Pancreas (tissue), 10 donors: ENCODE measurements around the gene AFF1. TPM values are rescaled to one million over a fixed set of nuclear protein-coding genes. Genes with fewer than 3 reads are reported as not detected.

Source experiments
- ATAC-seq, 4 donors: fragments of 200-7000 bp; cut with Tn5 transposase; one replicate each; pipeline versions ENCODE4 v1.8.0 to v1.9.1; 2020; ENCODE audit warnings: mild to moderate bottlenecking in 4 of 4, moderate library complexity in 4 of 4
- DNase-seq, 6 donors: peaks; one replicate each; pipeline ENCODE4 v3.0.0-alpha.2; 2020
- FAIRE-seq: peaks from 2 replicates; lab custom pipeline; 2012; peaks lifted over from hg19 to GRCh38; lab: Jason Lieb, UNC
- H3K27ac ChIP-seq, 4 donors: fragments of 200-600 bp; sonication (generic); 1 replicate in 3 of 4; 2 replicates in 1 of 4; pipeline versions ENCODE4 v1.5.0 to v1.8.0; 2020
- H3K27me3 ChIP-seq, 4 donors: fragments of 200-600 bp; one replicate each; pipeline ENCODE4 v1.8.0; 2021
- H3K36me3 ChIP-seq, 3 donors: fragments of 200-600 bp; sonication (generic) in 1 of 3; one replicate each; pipeline versions ENCODE4 v1.5.0 to v1.8.0; 2020 to 2021
- H3K4me1 ChIP-seq, 3 donors: fragments of 200-600 bp; one replicate each; pipeline ENCODE4 v1.8.0; 2021
- H3K4me3 ChIP-seq, 4 donors: fragments of 200-600 bp; sonication (generic) in 2 of 4; one replicate each; pipeline versions ENCODE4 v1.5.0 to v1.8.0; 2020 to 2021
- H3K9me3 ChIP-seq, 4 donors: fragments of 200-600 bp; one replicate each; pipeline ENCODE4 v1.8.0; 2021
- WGBS, 2 donors: extraction: QIAGEN DNeasy Blood & Tissue Kit; methylation state at CpG; one replicate each; pipeline ENCODE4 v1.1.7; 2013; 5-methylcytosine and 5-hydroxymethylcytosine counted together
- intact Hi-C, 3 donors: fragments of 100-400 bp; cut with DNase I; formaldehyde crosslinking; loops; one replicate each; pipeline versions ENCODE4 v1.11.1 to v1.14.2; 2022
- polyA plus RNA-seq, 2 donors: library from polyadenylated mRNA; stranded (reverse); fragments of 200-250 nt; gene quantifications; one replicate each; pipeline ENCODE4 v1.2.3, GENCODE V29; 2013
- total RNA-seq, 6 donors: library from RNA; stranded (reverse); fragmentation: NEBNext Ultra II Directional in 4 of 6; extraction: Animal tissue kit (Norgen Biotek cat#: 25700) in 4 of 6; gene quantifications; one replicate each; pipeline versions ENCODE4 v1.2.1 to v1.2.4, GENCODE V29; 2021 to 2023
- TF ChIP-seq, protein P1 (sequence below), 4 donors: fragments of 200-600 bp; sonication (generic) in 3 of 4; IDR thresholded peaks; one replicate each; pipeline versions ENCODE4 v1.5.0 to v1.8.0; 2021; ENCODE audit warnings: antibody characterized with exemption in 4 of 4
- donor health status: healthy with polysubstance abuse.
- donor health status: DM: no; HTN: no; CAD: no; lungs with moderate emphysema.
- donor health status: DM: no; HTN: no; CAD: no.
- donor health status: control.
- donor health status: control.
- donor health status: Bipolar disorder and iron deficiency.
- donor health status: DM: yes; HTN: yes; CAD: no.
- donor health status: DM: no; HTN: no; CAD: no.
- donor health status: DM: no; HTN: no; CAD: no.
- donor health status: DM: yes; HTN: yes; CAD: no.

AFF1 gene
- total and polyA plus RNA-seq, 8 donors: 11.8 to 62.0 (median 40.4) TPM

DNA sequence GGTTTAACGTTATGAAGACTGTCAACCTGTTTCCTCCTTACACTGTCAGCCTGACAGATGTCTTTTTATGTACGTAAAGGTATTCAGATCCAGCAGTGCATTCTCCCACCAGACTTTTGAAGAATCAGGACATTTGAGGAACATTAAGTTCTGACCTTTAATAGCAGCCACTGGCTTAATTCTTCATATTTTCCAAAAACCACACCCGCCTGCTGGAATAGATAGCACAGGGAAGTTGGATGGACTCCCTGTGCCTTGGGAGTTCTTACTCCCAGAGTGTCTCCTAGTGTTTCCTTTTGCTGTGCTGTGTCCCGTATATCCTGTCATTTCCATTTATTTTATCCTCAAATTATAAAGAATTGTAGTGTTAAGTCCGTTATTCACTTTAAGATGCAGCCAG, 94.5 kb downstream of the AFF1 start:
- no peak for DNase-seq
- Histone ChIP-seq H3K4me1 (peaks cover 25 to 90% (median 85%) of the 10 kb centered on the region in 3 donors), H3K4me3 (no peak overlapping the region), H3K27ac (peak overlapping the region in 1 of 4 donors; percentile 40), H3K36me3 (no peaks in the 10 kb centered on the region), H3K27me3 (no peaks in the 10 kb centered on the region), H3K9me3 (no peaks in the 10 kb centered on the region)
- TF ChIP-seq, protein P1, sequence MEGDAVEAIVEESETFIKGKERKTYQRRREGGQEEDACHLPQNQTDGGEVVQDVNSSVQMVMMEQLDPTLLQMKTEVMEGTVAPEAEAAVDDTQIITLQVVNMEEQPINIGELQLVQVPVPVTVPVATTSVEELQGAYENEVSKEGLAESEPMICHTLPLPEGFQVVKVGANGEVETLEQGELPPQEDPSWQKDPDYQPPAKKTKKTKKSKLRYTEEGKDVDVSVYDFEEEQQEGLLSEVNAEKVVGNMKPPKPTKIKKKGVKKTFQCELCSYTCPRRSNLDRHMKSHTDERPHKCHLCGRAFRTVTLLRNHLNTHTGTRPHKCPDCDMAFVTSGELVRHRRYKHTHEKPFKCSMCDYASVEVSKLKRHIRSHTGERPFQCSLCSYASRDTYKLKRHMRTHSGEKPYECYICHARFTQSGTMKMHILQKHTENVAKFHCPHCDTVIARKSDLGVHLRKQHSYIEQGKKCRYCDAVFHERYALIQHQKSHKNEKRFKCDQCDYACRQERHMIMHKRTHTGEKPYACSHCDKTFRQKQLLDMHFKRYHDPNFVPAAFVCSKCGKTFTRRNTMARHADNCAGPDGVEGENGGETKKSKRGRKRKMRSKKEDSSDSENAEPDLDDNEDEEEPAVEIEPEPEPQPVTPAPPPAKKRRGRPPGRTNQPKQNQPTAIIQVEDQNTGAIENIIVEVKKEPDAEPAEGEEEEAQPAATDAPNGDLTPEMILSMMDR (IDR thresholded peaks at IDR 0.05): no peak
- no peak for FAIRE-seq
- 53% methylated on average over 5 of the region's 5 CpGs for WGBS, 2 donors
- peak in 1 of 4 donors; percentile 37 for ATAC-seq
- intact Hi-C loops: no loop called here

DNA sequence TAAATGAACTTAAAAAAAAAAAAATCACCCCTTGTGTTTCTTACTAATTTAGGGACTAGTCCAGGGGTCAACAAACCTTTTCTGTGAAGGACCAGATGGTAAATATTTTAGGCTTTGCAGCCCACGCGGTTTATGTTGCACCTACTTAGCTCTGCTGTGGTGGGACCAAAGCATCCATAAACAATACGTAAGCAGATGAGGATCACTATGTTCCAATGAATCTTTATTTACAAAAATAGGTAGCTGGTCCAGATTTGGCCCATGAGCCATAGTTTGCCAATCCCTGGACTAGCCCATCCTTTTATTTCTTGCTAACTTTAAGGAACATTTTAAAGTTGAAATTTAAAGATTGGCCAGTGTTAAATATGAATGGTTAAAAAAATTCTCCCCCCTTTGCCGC, 95.3 kb downstream of the AFF1 start:
- Histone ChIP-seq H3K27me3 (no peaks in the 10 kb centered on the region), H3K4me1 (peaks cover 25 to 91% (median 88%) of the 10 kb centered on the region in 3 donors), H3K36me3 (no peaks in the 10 kb centered on the region), H3K27ac (peak overlapping the region in 2 of 4 donors; percentile 40 to 51), H3K9me3 (no peaks in the 10 kb centered on the region), H3K4me3 (no peak overlapping the region)
- DNase-seq: no peak
- intact Hi-C loops: no loop called here
- TF ChIP-seq, protein P1 (IDR thresholded peaks at IDR 0.05): no peak
- no peak for FAIRE-seq
- ATAC-seq: no peak
- 84 to 87% methylated on average over 4 of the region's 4 CpGs for WGBS, 2 donors

DNA sequence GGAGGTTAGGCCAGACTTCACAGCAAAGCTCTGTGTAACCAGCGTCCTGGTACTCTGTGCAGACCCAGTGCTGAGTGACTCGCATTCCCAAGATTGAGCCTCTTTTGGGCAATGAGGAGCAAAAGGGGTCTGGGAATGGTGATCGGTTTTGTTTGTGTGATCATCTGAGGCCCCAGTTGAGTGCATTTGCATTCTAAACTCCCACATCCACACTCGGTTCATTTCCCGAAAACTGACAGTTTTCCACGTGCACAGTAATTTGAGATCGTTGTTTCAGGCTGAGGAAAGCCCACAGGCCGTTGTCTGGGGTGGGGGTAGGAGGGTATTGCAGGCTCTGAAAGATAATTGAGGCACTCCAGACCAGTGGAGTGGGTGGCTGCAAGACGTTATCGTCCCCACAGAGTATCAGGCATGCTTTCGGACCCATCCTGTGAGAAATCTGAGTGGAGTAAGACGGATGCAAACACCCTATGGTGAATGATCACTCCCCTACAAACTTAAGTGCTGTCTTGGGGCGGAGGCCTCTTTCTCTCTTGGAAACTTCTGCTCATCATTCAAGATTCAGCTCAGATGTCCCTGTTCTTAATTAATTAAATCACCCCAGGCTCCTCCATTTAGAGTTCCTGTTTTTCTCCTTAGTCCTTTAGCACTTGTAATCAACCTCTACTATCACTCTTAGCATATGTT, 96.1 kb downstream of the AFF1 start:
- Histone ChIP-seq H3K4me1 (peaks cover 25 to 86% (median 84%) of the 10 kb centered on the region in 3 donors), H3K27me3 (no peaks in the 10 kb centered on the region), H3K27ac (peak overlapping the region in 2 of 4 donors; percentile 40 to 51), H3K36me3 (no peaks in the 10 kb centered on the region), H3K9me3 (no peaks in the 10 kb centered on the region), H3K4me3 (no peak overlapping the region)
- FAIRE-seq (no peak), DNase-seq (no peak), ATAC-seq (peak in 3 of 4 donors; percentile 15 to 17 (median 15))
- intact Hi-C loops: no loop called here
- WGBS, 2 donors: 48 to 50% methylated on average over 13 of the region's 13 CpGs
- TF ChIP-seq, protein P1 (IDR thresholded peaks at IDR 0.05): no peak

DNA sequence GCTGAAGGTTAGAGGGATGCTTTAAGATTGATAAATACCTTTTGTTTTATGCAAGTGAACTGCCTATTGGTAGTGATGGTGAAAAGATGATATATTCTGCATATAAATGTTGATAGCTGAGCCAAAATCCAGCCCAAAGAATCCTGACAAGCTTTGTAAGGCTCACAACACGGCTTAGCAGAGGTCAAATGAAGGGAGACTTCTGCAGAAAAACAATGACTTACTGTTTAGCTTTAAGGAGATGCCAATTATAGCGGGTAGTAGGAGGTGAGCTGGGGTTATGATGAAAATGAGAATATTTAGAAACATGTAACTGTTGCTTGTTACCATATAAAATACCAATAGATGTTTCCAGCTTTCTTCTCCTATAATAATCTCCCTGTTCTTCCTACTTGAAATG, 97.1 kb downstream of the AFF1 start:
- H3K27me3 ChIP-seq: no peaks in the 10 kb centered on the region
- H3K36me3 ChIP-seq: no peaks in the 10 kb centered on the region
- peaks cover 25 to 83% (median 78%) of the 10 kb centered on the region in 3 donors for H3K4me1 ChIP-seq
- 11 to 14% methylated on average over 2 of the region's 2 CpGs for WGBS, 2 donors
- intact Hi-C loops: no loop called here
- DNase-seq (no peak), ATAC-seq (peak in 2 of 4 donors; percentile 25 to 29), FAIRE-seq (no peak)
- H3K4me3 ChIP-seq: no peak overlapping the region
- H3K27ac ChIP-seq: peak overlapping the region in 2 of 4 donors; percentile 40 to 51
- TF ChIP-seq, protein P1 (IDR thresholded peaks at IDR 0.05): no peak
- H3K9me3 ChIP-seq: no peaks in the 10 kb centered on the region
